Measurements from ENCODE around the gene TSPEAR.

GRCh38 chr21:44700101-44701022, 11.0 kb downstream of the TSPEAR start:
- TF ChIP-seq CTCF (IDR thresholded peaks at IDR 0.05; ENCODE audit: insufficient read depth, low read length, poor library complexity, severe bottlenecking) (no peak), EZH2phosphoT487 (conservative IDR thresholded peaks at IDR 0.05; ENCODE audit: low read length) (no peak)

Measured in SU-DHL-6 (cell line).